ENCODE measurements around the gene CD38.

CD38 gene

DNA sequence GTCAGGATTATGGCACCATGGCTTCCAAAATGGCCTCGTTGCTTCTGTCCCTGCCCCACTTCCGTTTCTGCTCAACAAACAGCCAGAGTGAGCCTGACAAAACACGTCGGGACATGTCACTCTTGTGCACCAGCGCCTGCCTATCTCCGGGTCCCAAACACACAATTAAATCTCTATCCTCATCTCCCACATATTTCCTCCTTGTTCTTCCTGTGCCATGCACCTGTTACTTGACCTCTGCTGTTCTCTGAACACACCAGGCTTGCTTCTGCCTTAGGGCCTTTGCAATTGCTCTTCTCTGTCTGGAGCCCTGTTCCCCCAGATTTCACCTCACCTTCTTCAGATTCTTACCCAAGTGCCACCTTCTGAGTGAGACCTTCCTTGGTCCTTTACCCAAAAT is 12.7 kb upstream of the CD38 start:
- Histone ChIP-seq H3K27me3 (no peaks in the 10 kb centered on the region), H3K4me3 (ENCODE audit: low read depth in 1 of 2, low read length in 1 of 2) (no peak overlapping the region), H3K4me1 (ENCODE audit: control insufficient read depth in 1 of 2, insufficient read depth in 1 of 2, low read depth in 1 of 2, low read length in 1 of 2) (peaks cover 0 to 5% of the 10 kb centered on the region in 2 experiments), H3K36me3 (peaks cover 26% of the 10 kb centered on the region), H3K9me3 (no peaks in the 10 kb centered on the region), H3K27ac (peak overlapping the region; percentile 44)
- no peak for TF ChIP-seq CTCF (IDR thresholded peaks at IDR 0.05)

GRCh38 chr4:15765910-15766697 is 12.0 kb upstream of the CD38 start:
- Histone ChIP-seq H3K27ac (peak overlapping the region; percentile 44), H3K27me3 (no peaks in the 10 kb centered on the region), H3K9me3 (no peaks in the 10 kb centered on the region), H3K36me3 (peaks cover 24% of the 10 kb centered on the region), H3K4me3 (ENCODE audit: low read depth in 1 of 2, low read length in 1 of 2) (no peak overlapping the region), H3K4me1 (ENCODE audit: control insufficient read depth in 1 of 2, insufficient read depth in 1 of 2, low read depth in 1 of 2, low read length in 1 of 2) (peaks cover 0 to 5% of the 10 kb centered on the region in 2 experiments)
- TF ChIP-seq CTCF (IDR thresholded peaks at IDR 0.05) = no peak

DNA sequence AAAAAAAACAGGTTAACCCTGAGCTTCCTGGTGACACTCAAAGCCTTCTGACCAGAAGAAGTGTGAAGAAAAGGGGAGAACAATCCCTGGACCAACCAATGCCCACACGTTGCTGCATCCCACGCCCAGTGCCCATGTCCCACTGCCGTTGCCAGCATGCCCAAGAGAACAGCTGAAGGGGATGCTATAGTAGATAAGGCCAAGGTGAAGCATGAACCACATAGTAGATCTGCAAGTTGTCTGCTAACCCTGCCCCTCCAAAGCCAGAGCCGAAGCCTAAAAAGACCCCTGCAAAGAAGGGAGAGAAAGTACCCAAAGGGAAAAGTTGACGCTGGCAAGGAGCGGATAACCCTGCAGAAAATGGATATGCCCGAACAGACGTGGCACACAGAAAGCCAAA is 11.3 kb upstream of the CD38 start:
- Histone ChIP-seq H3K4me3 (ENCODE audit: low read depth in 1 of 2, low read length in 1 of 2) (no peak overlapping the region), H3K27ac (no peak overlapping the region), H3K27me3 (no peaks in the 10 kb centered on the region), H3K36me3 (peaks cover 16% of the 10 kb centered on the region), H3K9me3 (no peaks in the 10 kb centered on the region), H3K4me1 (ENCODE audit: control insufficient read depth in 1 of 2, insufficient read depth in 1 of 2, low read depth in 1 of 2, low read length in 1 of 2) (peaks cover 0 to 5% of the 10 kb centered on the region in 2 experiments)
- TF ChIP-seq CTCF (IDR thresholded peaks at IDR 0.05) = no peak

DNA sequence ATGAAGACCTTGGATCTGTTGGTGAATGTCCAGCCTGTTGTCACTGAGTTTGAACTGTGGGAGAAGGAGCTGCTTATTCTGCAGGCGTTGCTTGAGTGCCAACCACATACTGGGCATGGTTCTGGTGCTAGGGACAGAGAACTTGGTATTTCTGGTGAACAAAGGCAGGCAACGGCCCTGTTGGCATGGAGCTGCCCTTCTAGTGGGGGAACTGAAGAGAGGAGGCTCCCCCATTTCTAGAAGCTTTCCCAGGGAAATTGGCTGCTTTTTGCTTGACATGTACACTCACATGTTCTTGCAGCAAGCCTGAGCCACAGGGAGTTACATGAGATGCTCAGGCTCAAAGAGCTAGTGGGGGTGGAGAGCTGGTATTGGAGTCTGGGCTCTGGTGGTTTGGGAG is 8.9 kb upstream of the CD38 start:
- H3K4me3 ChIP-seq (ENCODE audit: low read depth in 1 of 2, low read length in 1 of 2) = no peak overlapping the region
- no peaks in the 10 kb centered on the region for H3K9me3 ChIP-seq
- no peak for TF ChIP-seq CTCF (IDR thresholded peaks at IDR 0.05)
- no peaks in the 10 kb centered on the region for H3K27me3 ChIP-seq
- peaks cover 0 to 5% of the 10 kb centered on the region in 2 experiments for H3K4me1 ChIP-seq (ENCODE audit: control insufficient read depth in 1 of 2, insufficient read depth in 1 of 2, low read depth in 1 of 2, low read length in 1 of 2)
- H3K36me3 ChIP-seq = peaks cover 3% of the 10 kb centered on the region
- no peak overlapping the region for H3K27ac ChIP-seq

DNA sequence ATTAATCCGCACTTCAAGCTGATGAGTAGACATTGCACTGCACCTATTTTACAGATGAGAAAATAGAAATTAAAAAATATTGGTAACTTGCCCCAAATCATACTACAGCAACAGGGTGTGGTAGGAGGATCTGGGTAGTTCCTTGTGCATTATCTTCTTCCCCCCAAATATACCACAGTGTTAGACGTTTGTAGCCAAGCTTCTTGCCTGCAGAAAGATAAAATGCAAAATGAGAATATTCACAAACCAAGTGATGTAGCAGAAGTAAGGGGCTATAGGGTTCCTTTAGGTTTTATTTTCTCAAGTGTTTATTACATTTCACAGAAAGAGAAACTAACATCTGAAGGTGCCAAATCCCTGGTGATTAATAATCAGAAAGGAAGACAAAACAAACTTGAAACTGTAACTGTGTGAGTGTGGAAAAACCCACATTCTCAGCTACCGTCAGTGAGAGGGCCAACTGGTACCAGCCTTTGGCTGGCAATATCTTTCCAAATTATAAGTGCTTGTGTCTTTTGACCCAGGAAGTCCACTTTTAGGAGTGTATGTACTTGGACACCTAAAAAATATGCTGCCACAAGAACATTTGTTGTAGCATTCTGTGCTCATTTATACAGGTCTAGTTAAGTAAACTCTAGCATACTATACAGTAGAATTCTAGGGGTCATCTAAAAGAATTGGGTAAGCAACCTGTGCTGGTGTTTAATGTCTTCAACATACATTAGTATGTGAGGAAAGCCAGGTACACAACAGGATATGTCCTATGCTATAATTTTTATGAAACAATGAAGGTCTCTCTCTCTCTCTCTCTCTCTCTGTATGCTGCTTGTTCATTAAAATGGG is 6.7 kb upstream of the CD38 start:
- no peaks in the 10 kb centered on the region for H3K27me3 ChIP-seq
- H3K4me3 ChIP-seq (ENCODE audit: low read depth in 1 of 2, low read length in 1 of 2) = no peak overlapping the region
- no peaks in the 10 kb centered on the region for H3K4me1 ChIP-seq (ENCODE audit: control insufficient read depth in 1 of 2, insufficient read depth in 1 of 2, low read depth in 1 of 2, low read length in 1 of 2)
- H3K9me3 ChIP-seq = no peaks in the 10 kb centered on the region
- H3K36me3 ChIP-seq = peaks cover 22% of the 10 kb centered on the region
- TF ChIP-seq CTCF (IDR thresholded peaks at IDR 0.05) = no peak
- H3K27ac ChIP-seq = no peak overlapping the region
